GM23248 (cell line): ENCODE measurements around the gene ITGA6. TPM values are rescaled to one million over a fixed set of nuclear protein-coding genes. Genes with fewer than 3 reads are reported as not detected.

Experiments used
- DNase-seq: peaks from one replicate; pipeline ENCODE4 v3.0.0-alpha.2; 2015
- H2AFZ ChIP-seq: fragments of 200-600 bp; sonication (generic); 2 replicates; pipeline ENCODE4 v1.6.1; 2016; ENCODE audit warnings: antibody characterized with exemption
- H3F3A ChIP-seq: fragments of 200-600 bp; sonication (generic); 2 replicates; pipeline ENCODE4 v1.6.1; 2016; ENCODE audit warnings: mild to moderate bottlenecking, antibody characterized with exemption, mixed run types; ENCODE audit not compliant: insufficient read depth
- H3K27ac ChIP-seq: fragments of 200-600 bp; sonication (generic); 2 replicates; pipeline ENCODE4 v1.5.1; 2016; ENCODE audit warnings: mild to moderate bottlenecking
- H3K27me3 ChIP-seq: fragments of 200-600 bp; sonication (generic); replicated peaks from 2 replicates; pipeline ENCODE4 v1.6.1; 2016; ENCODE audit warnings: mild to moderate bottlenecking; ENCODE audit not compliant: insufficient read depth
- H3K36me3 ChIP-seq: fragments of 200-600 bp; sonication (generic); 2 replicates; pipeline ENCODE4 v1.6.1; 2016; ENCODE audit warnings: low read depth, mild to moderate bottlenecking
- H3K4me1 ChIP-seq: fragments of 200-600 bp; sonication (generic); 2 replicates; pipeline ENCODE4 v1.6.1; 2016; ENCODE audit warnings: mild to moderate bottlenecking; ENCODE audit not compliant: insufficient read depth
- H3K4me2 ChIP-seq: fragments of 200-600 bp; sonication (generic); one replicate; pipeline ENCODE4 v1.6.1; 2016; ENCODE audit warnings: mild to moderate bottlenecking; ENCODE audit not compliant: unreplicated experiment
- H3K4me3 ChIP-seq: fragments of 200-600 bp; sonication (generic); 2 replicates; pipeline ENCODE4 v1.5.1; 2016; ENCODE audit warnings: mild to moderate bottlenecking
- H3K79me2 ChIP-seq: fragments of 200-600 bp; sonication (generic); 2 replicates; pipeline ENCODE4 v1.6.1; 2016; ENCODE audit warnings: mild to moderate bottlenecking; ENCODE audit not compliant: insufficient read depth
- H3K9ac ChIP-seq: fragments of 200-600 bp; sonication (generic); 2 replicates; pipeline ENCODE4 v1.6.1; 2016; ENCODE audit warnings: mild to moderate bottlenecking
- H3K9me2 ChIP-seq: fragments of 200-600 bp; sonication (generic); 2 replicates; pipeline ENCODE4 v1.6.1; 2016; ENCODE audit warnings: mixed run types, mild to moderate bottlenecking, moderate library complexity; ENCODE audit not compliant: insufficient read depth
- H3K9me3 ChIP-seq: fragments of 200-600 bp; sonication (generic); one replicate; pipeline ENCODE4 v1.6.1; 2017; ENCODE audit warnings: low read depth
- H4K20me1 ChIP-seq: fragments of 200-600 bp; sonication (generic); 2 replicates; pipeline ENCODE4 v1.6.0; 2016; ENCODE audit not compliant: insufficient read depth
- EZH2 ChIP-seq: fragments of 200-600 bp; sonication (generic); IDR thresholded peaks from 2 replicates; pipeline ENCODE4 v1.6.1; 2018; ENCODE audit warnings: antibody characterized with exemption, mild to moderate bottlenecking; ENCODE audit not compliant: insufficient read depth, poor library complexity, severe bottlenecking
- EZH2phosphoT487 ChIP-seq: fragments of 200-600 bp; sonication (generic); IDR thresholded peaks from 2 replicates; pipeline ENCODE4 v1.6.1; 2018; ENCODE audit warnings: antibody characterized with exemption, moderate library complexity, mild to moderate bottlenecking, low read depth; ENCODE audit not compliant: insufficient read depth
- WGBS, 2 experiments: methylation state at CpG; one replicate each; pipeline ENCODE4 v1.1.6; 2015 to 2017; ENCODE audit warnings: low lambda C conversion rate in 2 of 2, low coverage in 1 of 2; ENCODE audit errors: missing lambda C conversion rate in 2 of 2; 5-methylcytosine and 5-hydroxymethylcytosine counted together
- in situ Hi-C: fragments of 300-500 bp; cut with MboI; formaldehyde crosslinking; loops from 2 replicates; pipeline ENCODE4 v1.15.0; 2020
- polyA plus RNA-seq: library from polyadenylated mRNA; unstranded; fragments of >200 nt; fragmentation: Nextera tagmentation; extraction: Ambion mirVana; gene quantifications from 2 replicates; pipeline ENCODE4 v1.2.1, GENCODE V29; 2016
- total RNA-seq: library from RNA; depleted of rRNA; stranded (reverse); fragments of >200 nt; shearing (Covaris generic); gene quantifications from 2 replicates; pipeline ENCODE4 v1.2.3, GENCODE V29; 2014

ITGA6 gene
- total and polyA plus RNA-seq, 2 experiments from 2014 or later = 20.3 to 45.4 TPM

GRCh38 chr2:172389685-172390339 is 37.6 kb upstream of the ITGA6 start:
- H2AFZ ChIP-seq = no peak overlapping the region
- 62 to 73% methylated on average over 4 of the region's 4 CpGs for WGBS, 2 experiments
- H3K27me3 ChIP-seq = no peaks in the 10 kb centered on the region
- no peaks in the 10 kb centered on the region for H3F3A ChIP-seq
- no peak for DNase-seq
- no peak overlapping the region for H3K9ac ChIP-seq
- no peak overlapping the region for H3K27ac ChIP-seq
- no peaks in the 10 kb centered on the region for H4K20me1 ChIP-seq
- TF ChIP-seq EZH2 = no peak
- H3K9me3 ChIP-seq = no peaks in the 10 kb centered on the region
- H3K36me3 ChIP-seq = no peaks in the 10 kb centered on the region
- in situ Hi-C loops = no loop called here
- H3K79me2 ChIP-seq = no peaks in the 10 kb centered on the region
- no peak overlapping the region for H3K4me3 ChIP-seq
- no peaks in the 10 kb centered on the region for H3K9me2 ChIP-seq
- no peak overlapping the region for H3K4me2 ChIP-seq
- H3K4me1 ChIP-seq = no peaks in the 10 kb centered on the region

- H3K79me2 ChIP-seq = no peaks in the 10 kb centered on the region
- H3K27me3 ChIP-seq = no peaks in the 10 kb centered on the region
- H3K9me3 ChIP-seq = no peaks in the 10 kb centered on the region
- in situ Hi-C loops = no loop called here
- TF ChIP-seq EZH2phosphoT487 = no peak
- no peak for TF ChIP-seq EZH2
- no peak overlapping the region for H3K4me3 ChIP-seq
- H3K9me2 ChIP-seq = no peaks in the 10 kb centered on the region
- H3K4me2 ChIP-seq = no peak overlapping the region
- 0 out of 2 replicates have a peak, but pooled peaks cover 5% of the 10 kb centered on the region for H3K4me1 ChIP-seq
- H4K20me1 ChIP-seq = no peaks in the 10 kb centered on the region
- no peak overlapping the region for H3K9ac ChIP-seq
- H3K27ac ChIP-seq = no peak overlapping the region
- no peaks in the 10 kb centered on the region for H3K36me3 ChIP-seq
- no peak for DNase-seq
- peak overlapping the region; percentile 34 for H2AFZ ChIP-seq
- WGBS, 2 experiments = 4 to 6% methylated on average over 1 of the region's 1 CpG
- no peaks in the 10 kb centered on the region for H3F3A ChIP-seq
These were observed 33.4 kb upstream of the ITGA6 start for GRCh38 chr2:172394002-172394401.

GRCh38 chr2:172395503-172395902 is 31.9 kb upstream of the ITGA6 start:
- TF ChIP-seq EZH2 (no peak), EZH2phosphoT487 (no peak)
- WGBS, 2 experiments = 60 to 85% methylated on average over 3 of the region's 3 CpGs
- no peaks in the 10 kb centered on the region for H3K27me3 ChIP-seq
- no peak for DNase-seq
- H4K20me1 ChIP-seq = no peaks in the 10 kb centered on the region
- H3K27ac ChIP-seq = no peak overlapping the region
- 0 out of 2 replicates have a peak, but pooled peaks cover 5% of the 10 kb centered on the region for H3K4me1 ChIP-seq
- H3K9ac ChIP-seq = no peak overlapping the region
- in situ Hi-C loops = no loop called here
- no peaks in the 10 kb centered on the region for H3F3A ChIP-seq
- H3K79me2 ChIP-seq = no peaks in the 10 kb centered on the region
- H3K36me3 ChIP-seq = no peaks in the 10 kb centered on the region
- H3K4me2 ChIP-seq = no peak overlapping the region
- no peak overlapping the region for H3K4me3 ChIP-seq
- no peak overlapping the region for H2AFZ ChIP-seq
- no peaks in the 10 kb centered on the region for H3K9me2 ChIP-seq
- H3K9me3 ChIP-seq = no peaks in the 10 kb centered on the region

GRCh38 chr2:172397148-172397834 is 30.1 kb upstream of the ITGA6 start:
- WGBS, 2 experiments = 40 to 43% methylated on average over 6 of the region's 6 CpGs
- 0 out of 2 replicates have a peak, but pooled peaks cover 5% of the 10 kb centered on the region for H3K4me1 ChIP-seq
- H3K27me3 ChIP-seq = no peaks in the 10 kb centered on the region
- no peaks in the 10 kb centered on the region for H3K9me2 ChIP-seq
- no peak overlapping the region for H3K4me2 ChIP-seq
- H3K36me3 ChIP-seq = no peaks in the 10 kb centered on the region
- no peak overlapping the region for H3K4me3 ChIP-seq
- no peaks in the 10 kb centered on the region for H3F3A ChIP-seq
- H3K9ac ChIP-seq = no peak overlapping the region
- H3K9me3 ChIP-seq = no peaks in the 10 kb centered on the region
- no peaks in the 10 kb centered on the region for H4K20me1 ChIP-seq
- no peaks in the 10 kb centered on the region for H3K79me2 ChIP-seq
- TF ChIP-seq EZH2phosphoT487 (no peak), EZH2 (no peak)
- in situ Hi-C loops = no loop called here
- DNase-seq = peak; percentile 27
- H3K27ac ChIP-seq = no peak overlapping the region
- no peak overlapping the region for H2AFZ ChIP-seq
